ENCODE measurements around the gene SUSD4.

GRCh38 chr1:223264983-223265908, 98.7 kb downstream of the SUSD4 start:
- TF ChIP-seq CTCF (IDR thresholded peaks at IDR 0.05) (no peak), POLR2A (IDR thresholded peaks at IDR 0.05) (no peak), EP300 (IDR thresholded peaks at IDR 0.05) (no peak), POLR2AphosphoS5 (IDR thresholded peaks at IDR 0.05) (no peak)

Measured in gastroesophageal sphincter (tissue), 3 donors.